Skeletal muscle tissue (tissue), 4 donors: Measurements from ENCODE around the gene DNMT3A. TPM values are rescaled to one million over a fixed set of nuclear protein-coding genes. Genes with fewer than 3 reads are reported as not detected.

Experiments
- H3K27ac ChIP-seq: one replicate; pipeline ENCODE4 v1.7.0; 2013; ENCODE audit warnings: mild to moderate bottlenecking, low read depth, low read length, inconsistent platforms
- H3K27me3 ChIP-seq, 3 donors: one replicate each; pipeline ENCODE4 v1.7.0; 2013; ENCODE audit warnings: low read length in 3 of 3; ENCODE audit not compliant: control insufficient read depth in 3 of 3, insufficient read depth in 3 of 3
- H3K36me3 ChIP-seq, 3 donors: one replicate each; pipeline ENCODE4 v1.7.0; 2013; ENCODE audit warnings: low read length in 3 of 3; ENCODE audit not compliant: control insufficient read depth in 3 of 3, insufficient read depth in 3 of 3
- H3K4me1 ChIP-seq, 3 donors: one replicate each; pipeline ENCODE4 v1.7.0; 2013; ENCODE audit warnings: low read length in 3 of 3, mild to moderate bottlenecking in 3 of 3; ENCODE audit not compliant: control insufficient read depth in 3 of 3, insufficient read depth in 3 of 3
- H3K4me3 ChIP-seq, 3 donors: one replicate each; pipeline ENCODE4 v1.7.0; 2013; ENCODE audit warnings: low read length in 3 of 3
- H3K9ac ChIP-seq, 3 donors: one replicate each; pipeline ENCODE4 v1.7.0; 2013; ENCODE audit warnings: low read length in 3 of 3, mild to moderate bottlenecking in 3 of 3, moderate library complexity in 2 of 3, low read depth in 1 of 3
- H3K9me3 ChIP-seq, 3 donors: one replicate each; pipeline ENCODE4 v1.7.0; 2013; ENCODE audit warnings: low read length in 3 of 3; ENCODE audit not compliant: control insufficient read depth in 3 of 3
- total RNA-seq: library from RNA; depleted of rRNA; stranded (reverse); fragments of >200 nt; gene quantifications from one replicate; pipeline ENCODE4 v1.2.3, GENCODE V29; 2014
- donor health status: Osteomylitis.

Gene DNMT3A
- total RNA-seq, 1 donor from 2014 or later: 62.1 TPM

DNA sequence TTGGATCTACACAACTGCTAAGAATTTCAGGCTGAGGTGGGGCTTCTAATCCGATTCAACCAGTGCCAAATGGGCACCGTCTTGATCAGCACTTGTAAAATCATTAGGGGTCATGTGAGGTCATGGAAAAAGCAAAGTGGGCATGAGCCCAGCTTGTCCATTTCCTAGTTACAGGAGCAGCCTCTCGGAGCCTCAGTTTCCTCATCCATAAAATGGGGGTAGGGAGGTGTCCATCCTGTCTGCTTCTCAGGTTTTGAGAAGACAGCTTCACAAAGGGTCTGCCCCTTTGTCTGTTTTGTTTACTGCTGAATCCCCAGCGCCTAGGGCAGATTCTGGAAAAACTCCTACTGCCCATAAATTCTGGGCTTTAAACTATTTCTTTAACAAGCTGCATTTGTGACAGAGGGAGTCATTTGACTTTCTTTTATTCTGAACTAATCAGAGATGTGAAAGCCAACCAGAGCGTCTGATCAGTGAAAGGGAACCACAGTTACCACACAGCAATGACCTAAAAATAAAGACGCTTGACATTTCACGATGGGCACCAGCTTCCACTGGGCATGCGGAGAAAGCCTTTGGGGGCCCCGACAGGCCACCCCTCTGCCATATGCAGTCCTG lies 38.9 kb downstream of the DNMT3A start:
- Histone ChIP-seq H3K9ac (peak overlapping the region in 2 of 3 donors; percentile 25 to 43), H3K27me3 (no peaks in the 10 kb centered on the region), H3K36me3 (peaks cover 15 to 30% (median 30%) of the 10 kb centered on the region in 3 donors), H3K4me1 (peaks cover 66 to 82% (median 78%) of the 10 kb centered on the region in 3 donors), H3K9me3 (no peaks in the 10 kb centered on the region), H3K27ac (no peak overlapping the region), H3K4me3 (no peak overlapping the region)

DNA sequence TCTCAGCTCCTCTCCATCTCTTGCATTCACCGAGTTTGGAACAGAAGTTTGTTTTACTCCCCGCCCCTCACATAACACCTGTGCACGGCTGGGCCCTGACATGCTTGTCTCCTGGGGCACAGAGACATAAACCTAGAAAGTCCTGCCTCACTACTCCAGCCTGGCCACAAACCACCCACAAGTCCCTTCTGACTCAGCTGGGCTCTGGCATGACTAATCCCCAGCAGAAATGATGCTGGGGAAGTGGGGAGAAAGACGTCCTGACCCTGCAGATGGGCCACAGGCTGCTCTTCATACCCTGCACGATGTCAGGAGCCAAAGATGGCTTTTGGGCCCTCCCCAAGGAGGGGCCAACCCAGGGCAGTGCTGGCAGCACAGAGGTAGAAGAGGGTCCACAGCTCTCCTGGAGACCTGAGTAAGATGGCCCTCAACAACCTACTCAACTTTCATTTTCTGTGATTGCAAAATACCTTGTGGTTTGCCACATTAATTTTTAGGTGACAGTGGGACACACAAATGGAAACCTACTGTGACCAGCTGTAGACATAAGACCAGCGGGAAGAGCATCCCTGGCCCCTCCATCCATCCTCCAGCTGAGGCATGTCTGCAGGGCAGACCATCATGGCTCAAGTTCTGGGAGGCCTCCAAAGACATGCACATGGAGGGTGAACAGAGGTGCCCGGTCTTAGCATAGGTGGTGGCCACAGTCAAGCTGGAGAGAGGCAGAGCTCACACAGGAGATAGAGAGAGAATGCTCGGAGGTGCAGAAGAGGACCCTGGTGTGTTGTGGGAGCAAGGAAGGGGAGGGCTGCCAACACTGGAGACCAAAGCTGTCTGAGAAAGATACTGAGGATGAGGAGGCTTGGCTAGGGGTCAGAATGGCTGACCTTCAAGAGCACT lies 40.0 kb downstream of the DNMT3A start:
- peaks cover 61 to 79% (median 74%) of the 10 kb centered on the region in 3 donors for H3K4me1 ChIP-seq
- H3K27me3 ChIP-seq: no peaks in the 10 kb centered on the region
- no peak overlapping the region for H3K4me3 ChIP-seq
- no peaks in the 10 kb centered on the region for H3K9me3 ChIP-seq
- H3K27ac ChIP-seq: no peak overlapping the region
- H3K9ac ChIP-seq: peak overlapping the region in 2 of 3 donors; percentile 19 to 25
- H3K36me3 ChIP-seq: peaks cover 17 to 33% (median 31%) of the 10 kb centered on the region in 3 donors

DNA sequence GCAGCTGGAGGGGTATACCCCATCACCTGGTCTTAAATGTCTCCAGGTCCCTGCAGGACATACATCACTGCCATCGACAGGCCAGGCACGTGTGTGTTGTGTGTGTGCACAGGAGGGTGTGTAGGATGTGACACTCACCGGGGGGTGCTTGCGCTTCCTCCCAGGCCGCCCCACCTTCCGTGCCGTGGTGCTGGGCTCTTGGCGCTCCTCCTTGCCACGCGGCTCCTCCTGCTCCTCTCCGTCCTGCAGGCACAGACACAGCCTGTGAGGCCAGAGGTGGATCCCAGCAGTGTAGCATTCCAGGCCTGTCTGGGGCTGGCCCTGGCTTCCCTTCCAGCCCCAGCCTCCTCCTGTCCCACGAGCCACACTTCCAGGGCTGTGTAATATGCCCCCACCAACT lies 41.7 kb downstream of the DNMT3A start:
- peaks cover 24 to 38% (median 32%) of the 10 kb centered on the region in 3 donors for H3K36me3 ChIP-seq
- H3K9me3 ChIP-seq: no peaks in the 10 kb centered on the region
- H3K27me3 ChIP-seq: no peaks in the 10 kb centered on the region
- no peak overlapping the region for H3K27ac ChIP-seq
- H3K9ac ChIP-seq: no peak overlapping the region
- H3K4me3 ChIP-seq: no peak overlapping the region
- peaks cover 61 to 79% (median 74%) of the 10 kb centered on the region in 3 donors for H3K4me1 ChIP-seq

DNA sequence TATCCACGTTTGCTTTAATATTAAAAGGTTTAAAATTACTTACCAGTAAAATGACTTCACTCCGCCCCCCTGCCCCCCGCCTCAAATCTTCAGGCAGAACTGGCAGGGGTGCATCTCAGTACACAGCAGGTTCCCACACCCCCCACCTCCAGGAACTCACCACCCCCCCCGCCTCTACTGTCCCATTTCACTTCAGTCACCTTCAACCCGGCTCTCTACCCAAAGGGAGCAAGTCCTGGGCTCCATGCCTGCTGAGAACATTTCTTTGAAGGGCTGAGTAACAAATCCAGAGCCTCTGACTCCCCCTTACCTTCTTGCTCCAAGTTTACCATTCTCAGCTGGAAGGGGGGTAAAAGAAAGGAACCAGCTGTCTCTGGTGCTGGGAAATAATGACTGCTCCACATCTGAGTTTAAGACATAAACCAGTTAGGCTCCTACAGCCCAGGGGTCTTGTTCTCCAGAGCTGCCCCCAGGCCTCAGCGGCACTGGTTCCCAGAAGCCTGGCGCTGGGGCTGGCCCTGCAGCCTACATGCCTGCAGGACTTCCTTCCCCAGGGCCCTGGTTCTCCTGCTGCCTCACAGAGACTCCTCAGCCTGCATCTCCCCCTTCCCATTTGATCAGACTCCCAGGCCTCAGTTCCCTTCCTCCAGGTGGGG lies 42.8 kb downstream of the DNMT3A start:
- Histone ChIP-seq H3K4me3 (no peak overlapping the region), H3K36me3 (peaks cover 24 to 33% (median 30%) of the 10 kb centered on the region in 3 donors), H3K27me3 (no peaks in the 10 kb centered on the region), H3K9ac (peak overlapping the region in 2 of 3 donors; percentile 50 to 51), H3K9me3 (no peaks in the 10 kb centered on the region), H3K27ac (peak overlapping the region; percentile 36), H3K4me1 (peaks cover 63 to 79% (median 74%) of the 10 kb centered on the region in 3 donors)

DNA sequence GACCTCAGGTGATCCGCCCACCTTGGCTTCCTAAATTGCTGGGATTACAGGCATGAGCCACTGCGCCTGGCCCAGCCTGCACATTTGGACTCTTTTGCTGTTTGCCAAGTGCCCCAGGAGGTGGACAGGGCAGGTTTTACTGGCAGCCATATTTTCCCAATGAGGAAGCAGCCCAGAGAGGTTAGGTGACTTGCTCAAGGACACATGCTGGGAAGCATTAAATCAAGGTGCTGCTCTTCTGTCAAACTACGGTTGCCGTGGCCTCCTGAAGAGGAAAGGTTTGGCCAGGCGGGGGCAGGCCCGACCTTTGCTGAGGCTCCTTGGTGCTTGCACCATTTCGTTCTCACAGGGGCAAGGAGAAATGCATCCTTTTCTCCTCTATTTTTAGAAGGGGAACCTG lies 44.0 kb downstream of the DNMT3A start:
- Histone ChIP-seq H3K4me1 (peaks cover 60 to 78% (median 73%) of the 10 kb centered on the region in 3 donors), H3K36me3 (peaks cover 24 to 30% (median 28%) of the 10 kb centered on the region in 3 donors), H3K27ac (no peak overlapping the region)

DNA sequence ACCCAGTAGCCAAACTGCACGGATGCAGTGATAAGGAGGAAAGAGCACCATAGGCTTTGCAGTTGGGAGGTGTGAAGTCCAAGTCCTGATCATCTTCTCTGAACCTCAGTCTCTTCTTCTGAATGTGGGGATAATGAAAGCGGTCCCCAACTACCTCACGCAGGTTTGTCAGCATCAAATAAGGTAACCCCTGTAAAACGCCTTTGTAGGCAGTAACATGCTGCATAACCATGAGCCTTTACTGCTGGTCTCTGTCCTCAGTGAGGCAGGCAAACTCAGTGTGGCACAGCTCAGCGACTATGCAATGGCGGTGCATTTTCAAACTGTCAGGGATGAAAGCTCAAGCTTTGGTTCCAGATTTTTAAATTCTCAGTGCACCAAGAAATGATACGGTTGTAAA lies 46.1 kb downstream of the DNMT3A start:
- H3K4me3 ChIP-seq: peak overlapping the region; percentile 20 to 78 (median 63)
- no peaks in the 10 kb centered on the region for H3K27me3 ChIP-seq
- H3K27ac ChIP-seq: peak overlapping the region; percentile 98
- H3K4me1 ChIP-seq: peaks cover 56 to 79% (median 78%) of the 10 kb centered on the region in 3 donors
- no peaks in the 10 kb centered on the region for H3K9me3 ChIP-seq
- peaks cover 24 to 28% (median 24%) of the 10 kb centered on the region in 3 donors for H3K36me3 ChIP-seq
- peak overlapping the region; percentile 73 to 96 (median 94) for H3K9ac ChIP-seq

More for the DNA sequence above, 44.0 kb downstream of the DNMT3A start:
- Histone ChIP-seq H3K9ac (peak overlapping the region in 1 of 3 donors; percentile 51), H3K27me3 (no peaks in the 10 kb centered on the region), H3K4me3 (no peak overlapping the region), H3K9me3 (no peaks in the 10 kb centered on the region)

DNA sequence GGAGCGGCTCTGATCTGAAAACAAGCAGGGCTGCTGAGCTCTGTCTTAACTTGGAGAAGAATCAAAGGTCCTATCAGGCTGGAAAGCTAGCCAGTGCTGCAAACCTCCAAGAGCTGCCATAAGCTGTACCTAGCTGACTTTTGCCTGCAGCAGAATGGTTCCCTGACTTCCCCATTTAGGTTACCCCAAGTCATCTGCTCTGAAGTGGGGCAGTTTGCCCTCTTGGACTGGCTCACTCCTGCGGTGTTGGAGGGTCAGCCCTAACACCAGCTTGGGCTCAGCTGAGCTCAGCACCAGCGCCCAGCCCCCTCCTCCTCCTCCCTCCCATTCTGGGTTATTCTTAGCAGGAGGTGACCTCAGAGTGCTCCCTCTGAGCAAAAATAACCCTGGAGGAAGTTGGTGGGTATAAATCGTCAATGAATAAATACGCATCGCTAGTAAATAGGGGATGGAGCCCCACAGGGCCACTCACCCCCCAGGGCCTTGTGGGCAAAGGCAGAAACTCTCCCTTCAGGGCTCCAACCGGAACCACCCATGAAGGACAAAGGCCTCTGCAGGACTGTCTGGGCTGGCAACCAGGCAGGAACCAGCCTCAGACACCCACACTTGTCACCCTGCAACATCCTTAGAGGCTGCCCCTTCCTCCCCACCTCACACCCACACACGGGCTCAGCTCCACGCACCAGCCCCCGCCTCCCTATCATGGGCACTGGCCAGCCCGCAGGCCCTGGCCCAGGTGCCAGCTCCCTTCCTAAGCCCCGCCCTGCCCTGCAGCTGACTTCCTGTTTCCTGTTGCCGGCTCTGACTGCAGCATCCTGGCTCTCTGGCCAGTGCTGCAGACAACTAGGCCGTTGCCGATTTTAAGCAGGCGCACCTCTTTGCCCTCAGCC lies 46.9 kb downstream of the DNMT3A start:
- Histone ChIP-seq H3K9ac (peak overlapping the region; percentile 73 to 96 (median 94)), H3K4me3 (peak overlapping the region; percentile 62 to 78 (median 63)), H3K36me3 (peaks cover 19 to 24% (median 20%) of the 10 kb centered on the region in 3 donors), H3K27ac (peak overlapping the region; percentile 98), H3K27me3 (no peaks in the 10 kb centered on the region), H3K9me3 (no peaks in the 10 kb centered on the region), H3K4me1 (peaks cover 59 to 82% (median 79%) of the 10 kb centered on the region in 3 donors)

DNA sequence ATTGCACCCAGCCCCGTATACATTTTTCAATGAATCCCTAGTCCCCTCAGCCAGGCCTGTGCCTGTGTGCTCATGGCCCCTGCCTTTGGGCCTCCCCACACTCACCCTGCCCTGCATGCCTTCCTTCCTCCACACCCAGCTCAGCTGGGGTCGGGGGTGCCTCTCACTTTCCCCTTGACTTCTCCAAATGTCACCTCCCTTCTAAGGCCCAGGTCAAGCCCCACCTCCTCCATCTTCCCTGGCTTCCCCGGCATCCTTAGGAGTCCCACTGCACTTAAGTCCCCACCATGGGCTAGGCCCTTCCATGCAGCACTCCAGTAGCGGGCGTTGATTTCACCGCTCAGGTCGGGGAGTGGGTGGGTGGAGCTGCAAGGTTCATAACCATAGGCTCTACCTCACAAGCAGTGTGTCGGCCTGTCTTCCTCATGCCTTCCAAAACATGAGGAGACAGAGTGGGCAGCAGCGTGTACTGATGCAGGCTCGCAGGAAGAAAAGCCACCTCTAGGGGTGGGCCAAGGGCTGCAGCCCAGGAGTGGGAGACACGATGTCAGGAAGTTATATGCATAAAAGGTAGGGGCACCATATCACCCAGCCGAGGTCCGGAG lies 47.7 kb downstream of the DNMT3A start:
- Histone ChIP-seq H3K9me3 (no peaks in the 10 kb centered on the region), H3K27me3 (no peaks in the 10 kb centered on the region), H3K4me3 (peak overlapping the region; percentile 62 to 78 (median 63)), H3K36me3 (peaks cover 12 to 17% (median 13%) of the 10 kb centered on the region in 3 donors), H3K4me1 (peaks cover 61 to 84% (median 78%) of the 10 kb centered on the region in 3 donors), H3K9ac (peak overlapping the region; percentile 73 to 96 (median 94)), H3K27ac (peak overlapping the region; percentile 98)
